ENCODE results near the gene EIF4B.

The EIF4B gene

DNA sequence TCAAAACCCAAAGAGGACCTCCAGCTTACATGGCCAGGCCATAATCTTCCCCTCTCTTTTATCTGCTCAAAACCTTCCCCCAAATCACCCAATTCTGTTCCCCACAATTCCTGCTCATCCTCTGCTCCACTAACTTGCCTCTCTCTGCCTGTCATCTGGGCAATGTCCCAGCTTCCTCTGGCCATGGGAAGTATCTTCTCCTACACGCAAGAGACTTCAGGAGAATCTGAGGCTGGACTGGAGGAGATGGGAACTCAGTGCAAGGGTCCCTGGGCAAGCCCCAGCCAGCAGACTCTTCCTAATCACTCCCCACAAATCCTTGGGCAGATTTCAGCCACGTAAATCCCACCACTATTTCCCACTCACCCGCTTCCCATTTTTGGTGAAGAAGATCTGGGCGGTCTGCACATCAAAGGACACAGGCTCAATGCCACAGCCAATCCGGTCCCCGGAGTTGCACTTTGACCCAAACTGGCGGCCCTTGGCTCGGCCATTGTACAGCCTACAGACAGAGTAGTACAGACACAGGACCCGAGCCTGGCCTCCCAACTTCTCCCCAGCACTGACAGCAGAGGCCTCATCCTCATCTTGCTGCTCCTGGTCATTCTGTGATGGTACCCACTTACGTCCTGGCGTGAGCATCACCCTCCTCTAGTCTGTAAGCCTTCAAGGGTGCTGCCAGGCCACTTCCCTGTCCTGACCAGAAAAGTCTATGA lies 68.2 kb downstream of the EIF4B start:
- no peak for DNase-seq

DNA sequence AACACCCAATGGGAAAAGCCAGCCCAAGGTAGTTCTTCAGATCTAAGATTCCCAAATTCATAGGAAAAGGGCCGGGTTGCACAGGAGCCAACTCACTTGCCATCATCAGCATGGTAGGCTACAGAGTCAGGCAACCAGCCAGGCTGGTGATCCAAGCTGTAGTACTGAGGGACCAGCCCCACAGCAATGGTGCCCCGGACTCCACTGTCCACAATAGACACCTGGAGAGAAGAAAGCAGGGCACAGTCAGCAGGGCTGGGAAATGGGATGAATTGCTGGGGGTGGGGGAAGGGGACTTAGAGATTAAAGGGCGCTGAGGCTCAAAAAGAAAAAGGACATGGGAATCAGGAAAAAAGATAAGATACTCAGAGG lies 68.7 kb downstream of the EIF4B start:
- no peak for DNase-seq

DNA sequence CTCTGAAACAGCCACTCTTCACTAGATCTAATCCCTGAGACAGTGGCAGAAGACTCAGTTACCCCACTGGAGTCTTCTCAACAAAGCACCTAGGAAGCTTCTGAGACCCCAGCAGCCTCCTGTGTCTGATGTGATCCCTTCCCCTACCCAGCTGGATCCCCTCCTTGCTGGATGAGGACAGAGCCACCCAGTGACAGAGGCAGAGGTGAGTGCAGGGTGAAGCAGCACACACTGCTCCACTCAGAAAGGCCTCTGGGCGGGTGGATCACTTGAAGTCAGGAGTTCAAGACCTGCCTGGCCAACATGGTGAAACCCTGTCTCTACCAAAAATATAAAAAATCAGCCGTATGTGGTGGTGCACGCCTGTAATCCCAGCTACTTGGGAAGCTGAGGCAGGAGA lies 70.2 kb downstream of the EIF4B start:
- no peak for DNase-seq

DNA sequence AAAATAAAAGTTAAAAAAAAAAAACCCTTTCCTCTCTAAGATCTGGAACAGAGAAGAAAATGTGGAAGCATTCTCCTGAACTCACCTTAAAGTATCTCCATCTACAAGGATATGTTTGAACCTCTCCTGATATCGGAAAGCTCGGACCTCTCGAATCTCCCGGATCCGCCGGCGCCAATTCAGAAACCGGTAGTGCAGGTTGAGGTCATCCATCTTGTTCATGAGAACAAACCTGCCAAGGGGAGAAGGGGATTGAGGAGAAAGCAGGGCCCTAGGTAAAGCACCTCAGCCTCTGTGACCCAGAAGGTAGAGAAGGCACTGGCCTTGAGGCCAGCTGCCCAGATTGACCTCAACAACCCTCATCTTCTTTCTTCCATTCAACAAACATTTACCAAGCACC lies 70.8 kb downstream of the EIF4B start:
- no peak for DNase-seq

DNA sequence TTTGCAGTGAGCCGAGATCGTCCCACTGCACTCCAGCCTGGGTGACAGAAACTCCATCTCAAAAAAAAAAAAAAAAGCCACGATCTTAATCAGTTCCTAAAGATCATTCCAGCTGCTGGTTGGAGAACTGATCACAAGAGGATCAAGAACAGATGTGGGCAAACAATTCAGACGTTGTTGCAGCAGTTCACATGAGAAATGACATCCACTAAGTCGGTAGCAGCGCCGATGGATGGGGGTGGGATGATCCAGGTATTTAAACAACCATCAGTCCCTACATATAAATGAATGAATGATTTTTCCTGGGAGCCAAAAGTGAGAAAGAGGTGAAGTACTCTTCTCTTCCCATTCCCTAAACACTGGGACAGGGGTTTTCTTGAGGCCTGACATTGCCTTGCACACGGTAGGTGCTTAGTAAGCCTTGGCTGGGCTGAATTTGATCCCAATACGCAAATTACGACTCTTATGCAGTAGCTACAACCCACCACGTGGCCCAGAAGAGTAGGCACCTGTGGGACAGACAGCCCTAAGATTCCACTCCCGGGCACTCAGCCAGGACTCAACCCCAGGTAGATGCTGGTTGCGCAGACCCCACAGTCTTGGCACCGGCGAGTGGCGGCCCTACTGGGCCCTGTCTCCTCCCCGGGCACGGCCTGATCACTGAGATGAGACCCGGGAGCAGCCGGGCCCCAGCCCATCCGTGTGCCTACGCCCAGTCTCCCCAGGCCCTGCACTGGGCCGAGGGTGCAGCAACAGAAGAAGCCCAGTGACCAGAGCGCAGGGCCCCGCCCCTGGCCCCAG lies 72.4 kb downstream of the EIF4B start:
- no peak for DNase-seq

DNA sequence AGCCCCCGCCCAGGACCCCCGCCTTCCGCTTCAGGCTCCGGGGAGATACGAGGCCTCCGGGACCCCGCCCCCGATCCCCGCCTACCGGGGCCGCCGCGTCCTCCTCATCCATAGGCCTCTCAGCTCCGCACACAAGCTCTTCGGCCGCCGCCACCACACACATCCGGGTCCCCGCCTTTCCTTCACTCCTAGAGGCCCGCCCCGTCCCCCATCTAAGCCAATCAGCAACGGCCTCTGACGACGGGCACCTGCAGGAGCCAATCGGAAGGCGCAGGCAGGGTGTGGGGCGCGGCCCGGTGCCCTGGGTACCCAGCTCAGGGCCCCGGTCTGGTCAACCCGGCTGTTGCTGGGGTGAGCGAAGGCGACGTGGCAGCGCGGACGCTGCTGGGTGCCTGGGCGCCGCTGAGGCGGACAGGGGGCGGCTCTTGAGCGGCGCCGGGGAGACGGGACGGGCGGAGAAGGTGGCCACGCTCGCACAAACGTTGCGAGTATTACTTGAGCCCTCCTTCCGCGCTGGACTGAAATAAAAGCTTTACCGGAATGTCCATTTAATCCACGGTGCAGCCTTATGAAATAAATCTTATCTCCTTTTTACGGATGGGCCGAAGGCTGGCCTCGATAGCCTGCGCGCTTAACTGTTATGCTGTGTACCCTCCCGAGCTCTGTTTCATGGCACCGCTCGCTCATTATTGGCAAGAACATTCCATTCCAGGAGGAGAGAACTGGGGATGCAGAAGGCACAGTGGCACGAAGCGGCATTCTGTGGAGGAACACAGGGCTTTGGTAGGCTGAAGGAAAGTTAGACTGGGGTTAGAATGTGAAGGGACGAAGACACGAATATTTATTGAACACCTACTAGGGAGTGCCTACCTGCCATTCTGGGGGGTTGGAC lies 73.2 kb downstream of the EIF4B start, which contains the start of gene SPRYD3:
SPRYD3 (minus strand) TSS at position 165 of the 892 bp plus-strand sequence; CDS start at position 108, 57 bp downstream.
- peak; percentile 98 for DNase-seq

DNA sequence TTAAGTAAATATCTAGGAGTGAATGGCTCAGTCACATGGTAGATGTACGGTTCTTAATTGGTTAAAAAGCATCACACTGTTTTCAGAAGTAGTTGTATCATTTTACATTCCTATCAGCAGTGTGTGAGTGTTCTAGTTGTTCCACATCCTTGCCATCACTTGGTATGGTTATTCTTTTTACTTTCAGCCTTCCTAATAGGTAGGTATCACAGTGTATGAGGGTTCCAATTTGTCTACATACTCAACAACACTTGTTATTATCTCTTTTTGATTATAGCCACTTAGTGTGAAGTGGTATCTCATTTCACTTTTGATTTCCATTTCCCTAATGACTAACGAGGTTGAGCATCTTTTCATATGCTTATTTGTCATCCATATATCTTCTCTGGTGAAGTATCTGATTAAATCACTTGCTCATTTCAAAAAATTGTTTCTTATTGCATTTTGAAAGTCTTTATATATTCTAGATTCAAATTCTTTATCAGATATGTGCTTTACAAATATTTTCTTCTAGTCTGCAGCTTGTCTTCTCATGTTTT lies 76.5 kb downstream of the EIF4B start:
- no peak for DNase-seq

DNA sequence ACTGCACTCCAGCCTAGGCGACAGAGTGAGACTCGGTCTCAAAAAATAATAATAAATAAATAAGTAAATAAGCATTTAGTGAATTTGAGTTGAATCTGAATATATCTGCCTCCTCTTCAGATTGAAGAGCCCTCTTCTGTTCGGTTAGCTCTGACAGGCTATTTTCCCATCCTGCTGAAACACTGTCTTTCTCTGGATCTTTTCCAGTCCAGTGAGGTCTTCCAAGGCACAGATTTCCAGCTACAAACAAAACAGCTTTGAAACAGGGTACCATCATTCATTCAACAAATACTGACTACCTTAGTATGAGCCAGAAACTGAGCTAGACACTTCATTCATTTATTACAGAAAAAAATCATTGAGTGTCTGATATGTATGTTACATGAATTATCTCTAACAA lies 80.1 kb downstream of the EIF4B start:
- no peak for DNase-seq

DNA sequence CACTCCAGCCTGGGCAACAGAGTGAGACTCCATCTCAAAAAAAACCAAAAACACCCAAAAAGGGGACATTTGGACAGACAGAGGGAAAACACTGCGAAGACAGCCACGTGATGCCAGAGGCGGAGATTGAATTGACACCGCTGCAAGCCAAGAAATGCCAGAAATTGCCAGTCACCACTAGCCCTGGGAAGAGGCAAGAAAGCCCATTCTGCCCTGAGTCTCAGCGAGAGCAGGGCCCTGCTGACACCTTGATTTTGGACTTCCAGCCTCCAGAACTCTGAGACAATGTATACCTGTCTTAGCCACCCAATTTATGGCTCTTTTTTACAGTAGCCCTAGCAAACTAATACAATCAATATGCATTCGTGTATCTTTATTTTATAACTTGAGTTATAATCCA lies 83.8 kb downstream of the EIF4B start:
- no peak for DNase-seq

DNA sequence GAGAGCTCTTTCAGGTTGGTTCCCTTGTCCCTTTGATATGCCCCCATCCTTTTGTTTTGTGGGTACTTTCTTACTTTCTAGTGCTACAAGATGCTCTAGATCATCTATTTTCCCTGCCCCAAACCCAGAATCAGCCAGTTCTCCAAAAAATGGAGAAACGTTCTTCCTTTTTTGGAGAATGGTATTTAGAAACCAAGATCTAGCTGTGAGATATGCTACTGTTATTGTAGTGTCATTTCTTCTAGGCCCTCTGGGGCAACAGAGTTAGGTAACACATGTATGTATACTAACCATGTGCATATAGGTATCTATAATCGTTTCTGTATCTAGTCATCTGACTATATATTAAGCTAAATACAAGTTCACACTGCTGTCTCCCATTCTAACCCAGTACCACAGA lies 84.3 kb downstream of the EIF4B start:
- DNase-seq, result no peak

DNA sequence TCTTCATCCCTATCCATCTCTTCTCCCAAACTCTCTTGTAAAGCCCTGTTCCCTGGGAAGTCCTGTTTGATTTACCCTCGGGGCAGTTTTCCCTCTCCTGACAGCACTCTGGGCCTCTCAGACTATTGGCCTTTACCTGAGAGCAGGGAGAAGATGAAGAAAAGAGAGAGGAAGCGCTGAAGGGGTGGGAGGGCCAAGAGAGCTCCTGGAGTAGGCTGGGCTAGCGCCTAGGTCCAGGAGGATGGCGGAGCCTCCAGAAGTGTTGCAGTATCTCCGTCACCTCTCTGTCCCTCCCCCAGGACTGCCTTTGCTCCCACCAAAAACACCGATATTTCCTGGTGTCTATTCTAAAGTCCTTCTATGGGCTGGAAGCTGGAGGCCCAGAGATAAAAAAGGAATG lies 85.5 kb downstream of the EIF4B start:
- no peak for DNase-seq
